Glomerular endothelial cell (primary cell): Measurements from ENCODE around the gene CEBPZOS. TPM values are rescaled to one million over a fixed set of nuclear protein-coding genes. Genes with fewer than 3 reads are reported as not detected.
A peak's percentile ranks its signal among the peaks of the same experiment; 100 is the strongest.

ENCODE experiments used
- DNase-seq: peaks from one replicate; pipeline ENCODE4 v3.0.0-alpha.2; 2011; ENCODE audit warnings: low read depth, low spot score; ENCODE audit errors: extremely low read depth
- total RNA-seq: library from RNA; depleted of rRNA; stranded (reverse); fragments of >200 nt; gene quantifications from 2 replicates; pipeline ENCODE4 v1.2.3, GENCODE V29; 2015

CEBPZOS gene
- total RNA-seq, 1 donor from 2014 or later, result 18.3 TPM

GRCh38 chr2:37231241-37232130 lies 35.2 kb downstream of the CEBPZOS start, which contains the start of the genes CEBPZ and NDUFAF7:
CEBPZ (minus strand) TSS chr2:37231596; CDS start chr2:37231567, 29 bp downstream.
NDUFAF7 (plus strand) TSS chr2:37231658; CDS start chr2:37231706, 48 bp downstream.
- DNase-seq, result peak; percentile 58

GRCh38 chr2:37232131-37232933 lies 36.0 kb downstream of the CEBPZOS start:
- DNase-seq, result no peak

- DNase-seq, result no peak
These were observed 47.1 kb downstream of the CEBPZOS start for GRCh38 chr2:37243435-37243834.

GRCh38 chr2:37244017-37244416 lies 47.7 kb downstream of the CEBPZOS start:
- no peak for DNase-seq

- no peak for DNase-seq
These were observed 48.5 kb downstream of the CEBPZOS start for GRCh38 chr2:37244755-37245154.

GRCh38 chr2:37246205-37246604 lies 49.9 kb downstream of the CEBPZOS start:
- DNase-seq, result no peak

- DNase-seq, result no peak
These were observed 54.8 kb downstream of the CEBPZOS start for GRCh38 chr2:37250869-37251740.

Other genes with a start within 250 kb of the CEBPZOS start
- gene STRN, start 230.0 kb upstream of the CEBPZOS start, total RNA-seq, result 17.5 and 22.1 TPM in 2 replicates
- gene HEATR5B, start 112.1 kb upstream of the CEBPZOS start, total RNA-seq, result 18.5 and 21.1 TPM in 2 replicates
- gene GPATCH11, start 112.0 kb upstream of the CEBPZOS start, total RNA-seq, result 6.2 and 6.8 TPM in 2 replicates
- gene EIF2AK2, start 39.5 kb upstream of the CEBPZOS start, total RNA-seq, result 25.2 and 53.9 TPM in 2 replicates
- not detected in 2 replicates for gene SULT6B1, start 7.8 kb upstream of the CEBPZOS start, total RNA-seq
- gene CEBPZ, start 35.1 kb downstream of the CEBPZOS start, total RNA-seq, result 20.2 and 24.3 TPM in 2 replicates
- 9.2 and 21.8 TPM in 2 replicates for gene NDUFAF7, start 35.2 kb downstream of the CEBPZOS start, total RNA-seq
- 42.6 and 60.3 TPM in 2 replicates for gene PRKD3, start 128.3 kb downstream of the CEBPZOS start, total RNA-seq
- 28.8 and 43.1 TPM in 2 replicates for gene QPCT, start 148.1 kb downstream of the CEBPZOS start, total RNA-seq